HepG2 (cell line): ENCODE measurements around the gene SMYD1. TPM values are rescaled to one million over a fixed set of nuclear protein-coding genes. Genes with fewer than 3 reads are reported as not detected.

Source experiments
- CSRNP1 ChIP-seq: sonication (generic); formaldehyde crosslinking; IDR thresholded peaks from 2 replicates; pipeline ENCODE4 v1.8.1; 2023; ENCODE audit warnings: mild to moderate bottlenecking, missing genetic modification reagents
- FOXA1 ChIP-seq, 2 experiments: fragments of 450-650 bp in 1 of 2; sonication (generic) in 1 of 2; formaldehyde crosslinking in 1 of 2; IDR thresholded peaks; 2 replicates each; pipeline versions ENCODE4 v1.4.0 to v1.6.1; 2016 to 2020; ENCODE audit warnings: missing genetic modification reagents in 1 of 2
- MAFK ChIP-seq, 2 experiments: IDR thresholded peaks in 1 of 2; conservative IDR thresholded peaks in 1 of 2; 2 replicates each; pipeline ENCODE4 v1.6.1; 2011; ENCODE audit warnings: improper control_type of control experiment in 2 of 2, low read length in 2 of 2
- MLX ChIP-seq: IDR thresholded peaks from 2 replicates; pipeline ENCODE4 v1.6.1; 2016
- MXD4 ChIP-seq: IDR thresholded peaks from 2 replicates; pipeline ENCODE4 v1.6.1; 2016; ENCODE audit warnings: mild to moderate bottlenecking, missing biosample characterization, missing genetic modification reagents
- MYPOP ChIP-seq: sonication (generic); formaldehyde crosslinking; IDR thresholded peaks from 2 replicates; pipeline ENCODE4 v1.8.1; 2023; ENCODE audit warnings: mild to moderate bottlenecking, moderate library complexity, missing genetic modification reagents
- NFRKB ChIP-seq: fragments of 450-650 bp; IDR thresholded peaks from 2 replicates; pipeline ENCODE4 v1.6.1; 2017
- RBFOX2 ChIP-seq: fragments of 200-400 bp; formaldehyde crosslinking; IDR thresholded peaks from 2 replicates; pipeline ENCODE4 v1.6.1; 2017; ENCODE audit warnings: low read depth, mild to moderate bottlenecking, low read length
- RORA ChIP-seq: sonication (generic); formaldehyde crosslinking; IDR thresholded peaks from 2 replicates; pipeline ENCODE4 v1.5.0; 2020; ENCODE audit warnings: mild to moderate bottlenecking, missing genetic modification reagents, moderate library complexity
- WIZ ChIP-seq: sonication (generic); formaldehyde crosslinking; IDR thresholded peaks from 2 replicates; pipeline ENCODE4 v1.5.1; 2020; ENCODE audit warnings: mild to moderate bottlenecking, missing genetic modification reagents
- YY1 ChIP-seq: IDR thresholded peaks from 2 replicates; pipeline ENCODE4 v1.6.1; 2011; ENCODE audit warnings: low read length, low read depth, moderate library complexity, mild to moderate bottlenecking; ENCODE audit not compliant: insufficient read depth, insufficient replicate concordance
- ZBTB39 ChIP-seq: sonication (generic); formaldehyde crosslinking; IDR thresholded peaks from 2 replicates; pipeline ENCODE4 v1.5.0; 2020; ENCODE audit warnings: missing genetic modification reagents
- ZNF160 ChIP-seq: sonication (generic); formaldehyde crosslinking; IDR thresholded peaks from 2 replicates; pipeline ENCODE4 v1.8.0; 2022; ENCODE audit warnings: mild to moderate bottlenecking, inconsistent platforms, missing genetic modification reagents
- ZNF235 ChIP-seq: sonication (generic); formaldehyde crosslinking; IDR thresholded peaks from 2 replicates; pipeline ENCODE4 v1.8.1; 2023; ENCODE audit warnings: mild to moderate bottlenecking, missing genetic modification reagents, borderline replicate concordance
- ZNF280B ChIP-seq: sonication (generic); formaldehyde crosslinking; IDR thresholded peaks from 2 replicates; pipeline ENCODE4 v1.5.0; 2020; ENCODE audit warnings: missing genetic modification reagents, mild to moderate bottlenecking, borderline replicate concordance
- ZNF546 ChIP-seq: sonication (generic); formaldehyde crosslinking; conservative IDR thresholded peaks from 2 replicates; pipeline ENCODE4 v1.8.1; 2023; ENCODE audit warnings: mild to moderate bottlenecking, missing genetic modification reagents
- ZNF556 ChIP-seq: sonication (generic); formaldehyde crosslinking; IDR thresholded peaks from 2 replicates; pipeline ENCODE4 v1.4.0; 2020; ENCODE audit warnings: mild to moderate bottlenecking, missing genetic modification reagents, borderline replicate concordance
- ZNF775 ChIP-seq: sonication (generic); formaldehyde crosslinking; IDR thresholded peaks from 2 replicates; pipeline ENCODE4 v1.4.0; 2020; ENCODE audit warnings: missing genetic modification reagents, mild to moderate bottlenecking, moderate library complexity, borderline replicate concordance
- ZNF800 ChIP-seq: sonication (generic); formaldehyde crosslinking; IDR thresholded peaks from 2 replicates; pipeline ENCODE4 v1.4.0; 2020; ENCODE audit warnings: missing genetic modification reagents
- ZNF891 ChIP-seq: sonication (generic); formaldehyde crosslinking; IDR thresholded peaks from 2 replicates; pipeline ENCODE4 v1.5.0; 2020; ENCODE audit warnings: mild to moderate bottlenecking, missing genetic modification reagents
- ZSCAN29 ChIP-seq: sonication (generic); formaldehyde crosslinking; conservative IDR thresholded peaks from 2 replicates; pipeline ENCODE4 v1.4.0; 2020; ENCODE audit warnings: mild to moderate bottlenecking, missing genetic modification reagents
- polyA plus RNA-seq, 8 experiments: library from polyadenylated mRNA; depleted of rRNA in 3 of 8; stranded (reverse) in 7 of 8; unstranded in 1 of 8; fragments of >200 nt; fragmentation: Illumina TruSeq in 4 of 8; extraction: Trizol in 4 of 8; gene quantifications; 2 replicates each; pipeline versions ENCODE4 v1.2.1 to v1.2.3, GENCODE V29; 2011 to 2016; ENCODE audit warnings: low read depth in 4 of 8, missing spikeins in 1 of 8, mixed read lengths in 1 of 8; ENCODE audit not compliant: insufficient read depth in 1 of 8
- total RNA-seq, 5 experiments: library from RNA; depleted of rRNA; stranded (reverse); fragments of >200 nt; fragmentation: Illumina TruSeq; extraction: Trizol; gene quantifications; 2 replicates each; pipeline ENCODE4 v1.2.3, GENCODE V29; 2016; ENCODE audit warnings: low read depth in 1 of 5

SMYD1 gene
- total and polyA plus RNA-seq, 2 of the 13 experiments (the other 11 are each of a cell fraction or from before 2014, with no cell fraction given): not detected

- TF ChIP-seq ZBTB39 (CRISPR knock-in tag): no peak
- TF ChIP-seq ZNF280B (CRISPR knock-in tag): no peak
- TF ChIP-seq MAFK (conservative IDR thresholded peaks at IDR 0.05 in 1 of 2, IDR thresholded peaks at IDR 0.05 in 1 of 2; ENCODE audit: low read length in 2 of 2): no peak; a peak in 1 of 4 replicates
- no peak for TF ChIP-seq ZSCAN29 (CRISPR knock-in tag)
- TF ChIP-seq NFRKB: no peak
- no peak for TF ChIP-seq ZNF775 (CRISPR knock-in tag)
- no peak for TF ChIP-seq ZNF235 (CRISPR knock-in tag)
- no peak; the same call in 1 of the 2 replicates for TF ChIP-seq MYPOP (CRISPR knock-in tag)
- no peak for TF ChIP-seq ZNF891 (CRISPR knock-in tag)
- no peak for TF ChIP-seq WIZ (CRISPR knock-in tag)
- TF ChIP-seq MXD4 (CRISPR knock-in tag): no peak
- no peak for TF ChIP-seq CSRNP1 (CRISPR knock-in tag)
- no peak for TF ChIP-seq FOXA1 (IDR thresholded peaks at IDR 0.05)
- no peak for TF ChIP-seq FOXA1 (CRISPR knock-in tag; IDR thresholded peaks at IDR 0.05)
- TF ChIP-seq ZNF160: no peak
- no peak; the same call in 1 of the 2 replicates for TF ChIP-seq ZNF546 (CRISPR knock-in tag)
- TF ChIP-seq MLX: no peak
- TF ChIP-seq YY1: no peak
- no peak for TF ChIP-seq ZNF556 (CRISPR knock-in tag)
- TF ChIP-seq ZNF800: no peak; the same call in none of the 2 replicates
- no peak for TF ChIP-seq RBFOX2
- no peak for TF ChIP-seq RORA (CRISPR knock-in tag)
These were observed 12.7 kb upstream of the SMYD1 start (continued) for GRCh38 chr2:88054782-88055370.
